Adrenal gland (tissue), 12 donors: ENCODE data around the gene DMRTC2. TPM values are rescaled to one million over a fixed set of nuclear protein-coding genes. Genes with fewer than 3 reads are reported as not detected.
A peak's percentile ranks its signal among the peaks of the same experiment; 100 is the strongest.

Experiments
- DNase-seq, 7 donors: peaks; one replicate each; pipeline ENCODE4 v3.0.0-alpha.2; 2019 to 2020
- H3K27ac ChIP-seq, 5 donors: fragments of 200-600 bp; sonication (generic) in 4 of 5; 1 replicate in 3 of 5; 2 replicates in 2 of 5; pipeline versions ENCODE4 v1.5.1 to v1.8.0; 2016 to 2020; ENCODE audit warnings: mild to moderate bottlenecking in 1 of 5
- H3K27me3 ChIP-seq: fragments of 200-600 bp; 2 replicates; pipeline ENCODE4 v1.8.0; 2021
- H3K36me3 ChIP-seq, 2 donors: fragments of 200-600 bp; replicated peaks in 1 of 2; 1 replicate in 1 of 2; 2 replicates in 1 of 2; pipeline versions ENCODE4 v1.5.1 to v1.8.0; 2018 to 2022
- H3K4me1 ChIP-seq, 2 donors: fragments of 200-600 bp; replicated peaks in 1 of 2; 1 replicate in 1 of 2; 2 replicates in 1 of 2; pipeline versions ENCODE4 v1.5.1 to v1.8.0; 2018 to 2021
- H3K4me3 ChIP-seq, 4 donors: fragments of 200-600 bp; sonication (generic) in 3 of 4; one replicate each; pipeline ENCODE4 v1.5.1; 2016 to 2018
- H3K9me3 ChIP-seq, 3 donors: fragments of 200-600 bp; sonication (generic) in 1 of 3; replicated peaks in 1 of 3; 1 replicate in 2 of 3; 2 replicates in 1 of 3; pipeline versions ENCODE4 v1.5.1 to v1.8.0; 2016 to 2021
- CTCF ChIP-seq, 6 experiments: fragments of 450-650 bp in 4 of 6; fragments of 200-600 bp in 2 of 6; sonication (generic) in 1 of 6; IDR thresholded peaks; 1 replicate in 5 of 6; 2 replicates in 1 of 6; pipeline versions ENCODE4 v1.5.1 to v1.8.0; 2016 to 2021; ENCODE audit warnings: antibody characterized with exemption in 6 of 6, mild to moderate bottlenecking in 2 of 6, moderate library complexity in 1 of 6
- POLR2A ChIP-seq, 2 donors: fragments of 450-650 bp; IDR thresholded peaks; one replicate each; pipeline ENCODE4 v1.6.1; 2017; ENCODE audit warnings: antibody characterized with exemption in 2 of 2, mild to moderate bottlenecking in 2 of 2, moderate library complexity in 1 of 2
- WGBS, 4 donors: extraction: QIAGEN DNeasy Blood & Tissue Kit in 2 of 4; methylation state at CpG; one replicate each; pipeline versions ENCODE4 v1.1.5 to v1.1.7; 2013 to 2017; 5-methylcytosine and 5-hydroxymethylcytosine counted together
- intact Hi-C, 2 donors: fragments of 100-400 bp; cut with DNase I; formaldehyde crosslinking; loops; one replicate each; pipeline versions ENCODE4 v1.14.1 to v1.15.0; 2022 to 2023
- polyA plus RNA-seq, 3 donors: library from polyadenylated mRNA; stranded (reverse); fragments of 200-250 nt in 2 of 3; fragments of 350-450 nt in 1 of 3; fragmentation: Illumina TruSeq in 1 of 3; extraction: RNeasy Lipid Tissue Mini Kit (QIAGEN cat#74804) in 1 of 3; gene quantifications; one replicate each; pipeline ENCODE4 v1.2.3, GENCODE V29; 2013 to 2014
- total RNA-seq, 9 donors: library from RNA; depleted of rRNA in 4 of 9; stranded (reverse); fragments of >200 nt in 4 of 9; fragments of 120-200 nt in 1 of 9; fragmentation: NEBNext Ultra II Directional in 1 of 9; extraction: Animal tissue kit (Norgen Biotek cat#: 25700) in 1 of 9; gene quantifications; one replicate each; pipeline versions ENCODE4 v1.1.0 to v1.2.4, GENCODE V29; 2013 to 2023
- donor health status: healthy with polysubstance abuse.
- donor health status: Bipolar disorder and iron deficiency.
- donor health status: DM: yes; HTN: yes; CAD: no.
- donor health status: DM: no; HTN: no; CAD: no.
- donor health status: DM: no; HTN: no; CAD: no.
- donor health status: DM: yes; HTN: yes; CAD: no.

Gene DMRTC2
- total and polyA plus RNA-seq, 12 donors = not detected

GRCh38 chr19:41859213-41859617 lies 14.4 kb downstream of the DMRTC2 start:
- Histone ChIP-seq H3K9me3 (no peaks in the 10 kb centered on the region), H3K27me3 (no peaks in the 10 kb centered on the region), H3K36me3 (peaks cover 0 to 32% of the 10 kb centered on the region in 2 donors), H3K4me1 (peaks cover 9 to 34% of the 10 kb centered on the region in 2 donors), H3K4me3 (peak overlapping the region in 1 of 4 donors; percentile 92), H3K27ac (peak overlapping the region in 3 of 5 donors; percentile 84 to 98 (median 96))
- TF ChIP-seq POLR2A (IDR thresholded peaks at IDR 0.05) (no peak), CTCF (IDR thresholded peaks at IDR 0.05) (no peak)
- 1 to 4% (median 3%) methylated on average over 8 of the region's 8 CpGs for WGBS, 4 donors
- intact Hi-C loops = no loop called here
- DNase-seq = no peak

GRCh38 chr19:41859618-41860418 lies 15.0 kb downstream of the DMRTC2 start, which contains the start of gene RPS19:
Gene RPS19 (plus strand): TSS chr19:41860255. CDS start chr19:41860775, 520 bp downstream.
- peak within 1 kb of the TSS; percentile 84 to 98 (median 96) for H3K27ac ChIP-seq
- H3K36me3 ChIP-seq = peaks cover 0 to 38% of the 10 kb centered on the region in 2 donors
- peak; percentile 51 to 88 (median 74) for TF ChIP-seq CTCF (IDR thresholded peaks at IDR 0.05)
- TF ChIP-seq POLR2A (IDR thresholded peaks at IDR 0.05) = peak; percentile 79 to 85
- DNase-seq = peak; percentile 98 to 99 (median 99)
- WGBS, 4 donors = 0 to 1% (median 0%) methylated on average over 35 to 76 of the region's 76 CpGs
- H3K4me1 ChIP-seq = peaks cover 9 to 36% of the 10 kb centered on the region in 2 donors
- H3K27me3 ChIP-seq = no peaks in the 10 kb centered on the region
- peak within 1 kb of the TSS; percentile 68 to 94 (median 92) for H3K4me3 ChIP-seq
- no peaks in the 10 kb centered on the region for H3K9me3 ChIP-seq
- intact Hi-C loops = no loop called here

GRCh38 chr19:41860419-41861115 lies 15.7 kb downstream of the DMRTC2 start:
- peaks cover 9 to 36% of the 10 kb centered on the region in 2 donors for H3K4me1 ChIP-seq
- H3K9me3 ChIP-seq = no peaks in the 10 kb centered on the region
- 0 to 3% (median 1%) methylated on average over 5 to 45 of the region's 45 CpGs for WGBS, 4 donors
- H3K27me3 ChIP-seq = no peaks in the 10 kb centered on the region
- peaks cover 0 to 46% of the 10 kb centered on the region in 2 donors for H3K36me3 ChIP-seq
- intact Hi-C loops = no loop called here
- peak in 5 of 7 donors; percentile 42 to 65 (median 50) for DNase-seq
- H3K4me3 ChIP-seq = peak overlapping the region; percentile 68 to 94 (median 92)
- peak overlapping the region; percentile 84 to 98 (median 96) for H3K27ac ChIP-seq
- TF ChIP-seq POLR2A (IDR thresholded peaks at IDR 0.05) (peak in 1 of 2 donors; percentile 7), CTCF (IDR thresholded peaks at IDR 0.05) (no peak)
